Endothelial cell of umbilical vein (primary cell): ENCODE results near the gene ZNF474. TPM values are rescaled to one million over a fixed set of nuclear protein-coding genes. Genes with fewer than 3 reads are reported as not detected.

Experiments
- BruUV-seq: library from RNA; stranded (reverse); fragments of 400-500 nt; replicated peaks from 2 replicates; lab custom pipeline; 2021; lab: Mats Ljungman, UMichigan
- CTCF ChIA-PET: fragments of 300-600, 350-600 bp; sonication (Branson Sonifier 250); formaldehyde crosslinking; loops from one replicate; lab custom pipeline; 2021; ENCODE audit warnings: antibody characterized with exemption, inconsistent platforms; lab: Charles Lee
- POLR2A ChIA-PET: fragments of 300-600, 350-600 bp; sonication (Branson Sonifier 250); formaldehyde crosslinking; loops from one replicate; lab custom pipeline; 2021; ENCODE audit warnings: antibody characterized with exemption, inconsistent platforms; lab: Charles Lee
- DNase-seq: peaks from one replicate; pipeline ENCODE4 v3.0.0-alpha.2; 2011; ENCODE audit warnings: low read depth, low spot score
- FAIRE-seq: peaks from 2 replicates; lab custom pipeline; 2011; peaks lifted over from hg19 to GRCh38; lab: Jason Lieb, UNC
- H2AFZ ChIP-seq: 2 replicates; pipeline ENCODE4 v1.6.0; 2012; ENCODE audit warnings: low read depth, low read length, control low read depth, inconsistent platforms
- H3K27ac ChIP-seq: 2 replicates; pipeline ENCODE4 v1.5.1; 2011; ENCODE audit warnings: low read depth, mild to moderate bottlenecking, control low read depth, low read length, moderate library complexity; ENCODE audit not compliant: insufficient read depth
- H3K27me3 ChIP-seq, 2 experiments: 2 replicates each; pipeline versions ENCODE4 v1.6.0 to v1.6.1; 2011; ENCODE audit warnings: low read length in 2 of 2, mixed read lengths in 1 of 2; ENCODE audit not compliant: control insufficient read depth in 2 of 2, insufficient read depth in 2 of 2
- H3K36me3 ChIP-seq, 2 experiments: 2 replicates in 1 of 2; 3 replicates in 1 of 2; pipeline ENCODE4 v1.5.1; 2011; ENCODE audit warnings: low read length in 2 of 2, mild to moderate bottlenecking in 1 of 2, moderate library complexity in 1 of 2; ENCODE audit not compliant: control insufficient read depth in 2 of 2, insufficient read depth in 2 of 2; ENCODE audit errors: extremely low read depth in 1 of 2
- H3K4me1 ChIP-seq: 3 replicates; pipeline ENCODE4 v1.5.1; 2011; ENCODE audit warnings: mild to moderate bottlenecking, low read length; ENCODE audit not compliant: control insufficient read depth, insufficient read depth; ENCODE audit errors: extremely low read depth
- H3K4me2 ChIP-seq: 2 replicates; pipeline ENCODE4 v1.6.1; 2011; ENCODE audit warnings: low read length, control low read depth, mixed read lengths; ENCODE audit not compliant: insufficient read depth
- H3K4me3 ChIP-seq, 3 experiments: fragments of 200-600 bp in 1 of 3; sonication (generic), shearing (Covaris generic) in 1 of 3; replicated peaks in 1 of 3; 2 replicates each; pipeline ENCODE4 v1.5.1; 2011 to 2016; ENCODE audit warnings: control low read depth in 3 of 3, low read length in 3 of 3, mild to moderate bottlenecking in 2 of 3, inconsistent platforms in 1 of 3, low read depth in 1 of 3, moderate library complexity in 1 of 3; ENCODE audit not compliant: insufficient read depth in 1 of 3
- H3K79me2 ChIP-seq: 2 replicates; pipeline ENCODE4 v1.6.0; 2012; ENCODE audit warnings: low read length, inconsistent platforms; ENCODE audit not compliant: control insufficient read depth, insufficient read depth
- H3K9ac ChIP-seq: replicated peaks from 2 replicates; pipeline ENCODE3; 2011; ENCODE audit warnings: low read length, control low read depth; ENCODE audit not compliant: insufficient read depth; ENCODE audit errors: extremely low read depth
- H3K9me1 ChIP-seq: replicated peaks from 3 replicates; pipeline ENCODE4 v1.6.0; 2011; ENCODE audit warnings: mild to moderate bottlenecking, low read length; ENCODE audit not compliant: control insufficient read depth, insufficient read depth; ENCODE audit errors: extremely low read depth
- H3K9me3 ChIP-seq: replicated peaks from 2 replicates; pipeline ENCODE4 v1.5.1; 2012; ENCODE audit warnings: low read length, inconsistent platforms; ENCODE audit not compliant: control insufficient read depth, insufficient read depth
- H4K20me1 ChIP-seq: replicated peaks from 2 replicates; pipeline ENCODE3; 2011; ENCODE audit warnings: mild to moderate bottlenecking, low read length; ENCODE audit not compliant: control insufficient read depth, insufficient read depth; ENCODE audit errors: extremely low read depth
- CTCF ChIP-seq, 2 donors: IDR thresholded peaks; 1 replicate in 1 of 2; 2 replicates in 1 of 2; pipeline ENCODE4 v1.5.1; 2011; ENCODE audit warnings: low read length in 2 of 2, mild to moderate bottlenecking in 2 of 2, moderate library complexity in 2 of 2, control low read depth in 1 of 2, inconsistent platforms in 1 of 2, low read depth in 1 of 2; ENCODE audit not compliant: insufficient read depth in 1 of 2; ENCODE audit errors: extremely low read depth in 1 of 2
- EZH2 ChIP-seq: IDR thresholded peaks from 2 replicates; pipeline ENCODE4 v1.6.1; 2012; ENCODE audit warnings: borderline replicate concordance, low read depth, mild to moderate bottlenecking, moderate library complexity, low read length, inconsistent platforms; ENCODE audit not compliant: severe bottlenecking
- FOS ChIP-seq: IDR thresholded peaks from 2 replicates; pipeline ENCODE4 v1.6.1; 2011; ENCODE audit warnings: mild to moderate bottlenecking, low read length, moderate library complexity, borderline replicate concordance; ENCODE audit not compliant: insufficient read depth
- POLR2AphosphoS5 ChIP-seq: IDR thresholded peaks from 2 replicates; pipeline ENCODE4 v1.6.1; 2012; ENCODE audit warnings: low read depth, mild to moderate bottlenecking, control low read depth, low read length, moderate library complexity; ENCODE audit not compliant: insufficient read depth
- dilution Hi-C: fragments of 300-500 bp; cut with MboI; formaldehyde crosslinking; loops from one replicate; pipeline ENCODE4 v1.15.0; 2019; ENCODE audit warnings: low sequenced_read_pairs; ENCODE audit not compliant: extremely low pct_ligation_motif_present
- intact Hi-C: fragments of 100-400 bp; cut with micrococcal nuclease; formaldehyde crosslinking; loops from one replicate; pipeline ENCODE4 v1.10.0; 2022
- polyA plus RNA-seq, 4 experiments: library from polyadenylated mRNA; depleted of rRNA in 3 of 4; stranded (reverse) in 3 of 4; unstranded in 1 of 4; fragments of >200 nt; gene quantifications; 2 replicates each; pipeline versions ENCODE4 v1.2.1 to v1.2.3, GENCODE V29; 2011 to 2012; ENCODE audit warnings: missing spikeins in 1 of 4
- total RNA-seq: library from RNA; stranded (reverse); gene quantifications from 2 replicates; pipeline ENCODE4 v1.2.3, GENCODE V29; 2021

ZNF474 gene
- total and polyA plus RNA-seq, 2 donors (not counting 3 experiments of a cell fraction or from before 2014, with no cell fraction given) = 0.03 TPM; not detected in 1

- FAIRE-seq (no peak), DNase-seq (no peak)
- Histone ChIP-seq H3K9me3 (no peaks in the 10 kb centered on the region), H3K9ac (no peak overlapping the region), H3K4me1 (no peaks in the 10 kb centered on the region), H3K4me3 (no peak overlapping the region), H4K20me1 (no peaks in the 10 kb centered on the region), H3K27ac (no peak overlapping the region), H3K36me3 (no peaks in the 10 kb centered on the region), H3K4me2 (no peak overlapping the region), H2AFZ (no peak overlapping the region), H3K79me2 (no peaks in the 10 kb centered on the region), H3K9me1 (no peaks in the 10 kb centered on the region), H3K27me3 (no peaks in the 10 kb centered on the region)
- dilution Hi-C loops = no loop called here
- TF ChIP-seq EZH2 (no peak), POLR2AphosphoS5 (no peak), CTCF (IDR thresholded peaks at IDR 0.05; ENCODE audit: extremely low read depth in 1 of 2, insufficient read depth in 1 of 2, low read depth in 1 of 2, low read length in 2 of 2) (no peak), FOS (no peak)
- CTCF ChIA-PET = interaction anchor here (1.2 kb wide), 1 partner anchor 8 kb away, joined by 4 read pairs; no protein-coding TSS in a partner anchor
- intact Hi-C loops = no loop called here
- POLR2A ChIA-PET = no interaction called here
- no TSS peak for BruUV-seq
Observed at GRCh38 chr5:122164831-122165558, 35.6 kb downstream of the ZNF474 start.
